ENCODE results near the gene RSPO3.
A peak's percentile ranks its signal among the peaks of the same experiment; 100 is the strongest.

Gene RSPO3

GRCh38 chr6:127164565-127164964 lies 46.1 kb downstream of the RSPO3 start:
- no peak for DNase-seq

DNA sequence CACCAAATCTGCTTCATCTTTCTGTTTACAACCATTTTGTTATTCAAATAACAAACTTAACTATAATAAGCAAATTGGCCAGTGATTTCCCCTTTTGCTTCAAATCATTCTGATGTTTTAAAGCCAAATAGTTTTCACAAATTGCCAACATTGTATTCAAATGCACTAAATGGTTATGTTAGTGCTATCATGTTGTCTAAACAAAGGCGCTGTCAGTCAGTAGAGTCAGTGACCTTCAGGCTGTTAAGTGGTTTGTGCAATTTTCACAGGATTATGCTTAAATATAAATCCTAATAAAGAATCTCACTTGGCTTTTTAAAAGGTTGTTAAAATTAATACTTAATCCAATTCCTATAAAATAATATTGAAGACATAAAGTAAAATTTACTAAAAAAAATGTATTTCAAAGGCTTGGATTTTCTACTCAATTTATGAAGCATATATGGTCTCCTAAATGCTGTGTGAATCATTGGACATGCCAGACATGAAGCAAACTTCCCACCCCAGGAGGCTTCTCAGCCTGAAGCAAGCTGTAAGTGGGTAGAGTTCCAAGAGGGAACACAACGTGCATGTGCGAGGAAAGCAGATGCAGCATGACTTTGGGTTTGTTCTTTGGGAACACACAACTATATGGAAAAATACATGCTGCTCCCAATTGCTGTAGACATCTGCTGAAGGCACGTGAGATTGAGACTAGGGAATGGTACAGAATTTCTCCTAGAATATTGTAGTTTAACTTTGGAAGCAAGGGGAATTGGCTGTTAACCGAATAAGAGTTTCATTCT lies 54.9 kb downstream of the RSPO3 start:
- no peak for DNase-seq

DNA sequence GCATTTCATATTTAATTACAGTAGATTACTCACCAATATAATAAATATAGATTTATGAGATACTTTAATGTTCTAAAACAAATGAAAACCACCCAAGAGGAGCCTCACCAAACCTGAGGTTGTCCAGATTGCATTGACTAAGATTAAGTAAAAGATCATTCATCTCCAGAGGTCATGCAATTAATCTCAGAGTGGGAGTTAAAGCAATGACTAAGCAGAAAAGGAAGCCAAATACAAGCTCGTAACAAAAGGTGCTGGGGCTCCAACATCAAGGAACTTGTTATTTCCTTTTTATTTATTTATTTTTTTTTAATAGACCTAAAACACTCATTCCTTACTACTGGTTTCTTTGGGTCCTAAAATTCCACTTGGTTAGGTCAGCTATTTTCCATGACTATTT lies 57.7 kb downstream of the RSPO3 start:
- no peak for DNase-seq

DNA sequence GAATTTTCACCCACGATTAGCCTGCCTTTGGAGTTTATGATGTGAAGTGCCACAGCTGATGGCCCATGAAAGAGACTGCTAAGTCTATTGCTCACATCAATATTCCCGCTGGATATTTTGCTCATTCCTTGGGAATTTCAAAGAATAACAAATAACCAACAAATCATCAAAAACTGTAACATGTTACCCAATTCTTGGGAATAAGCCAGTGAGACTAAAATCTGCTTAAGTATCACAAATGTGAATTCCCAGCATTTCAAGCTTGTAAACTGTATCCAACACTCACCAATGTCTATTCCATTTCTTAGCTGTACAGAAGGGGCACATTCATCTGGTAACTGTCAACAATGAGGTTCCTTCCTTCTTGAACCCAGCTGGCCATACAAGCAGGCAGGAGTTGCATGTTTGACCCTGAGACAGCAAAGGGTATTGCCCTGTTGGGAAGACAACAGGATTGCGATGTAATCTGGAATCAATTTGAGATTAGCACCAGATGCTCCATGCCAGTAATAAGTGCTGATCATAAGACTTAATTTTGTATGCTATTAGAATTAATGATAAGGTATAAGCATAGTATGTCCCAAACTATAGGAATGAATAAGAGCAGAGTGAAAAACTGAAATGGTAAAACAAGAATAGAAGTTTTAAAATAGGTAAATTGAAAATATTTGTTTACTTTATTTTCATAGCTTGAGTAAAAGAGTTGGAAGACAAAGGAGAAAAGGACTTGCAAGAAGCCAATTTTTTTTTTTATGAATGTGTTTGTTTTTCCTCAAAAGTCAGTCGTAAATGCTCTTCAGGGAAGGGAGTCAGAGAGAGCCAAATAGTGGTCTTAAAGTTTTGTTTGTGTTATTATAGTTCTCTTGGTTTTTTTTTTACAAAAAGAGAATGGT lies 58.8 kb downstream of the RSPO3 start:
- no peak for DNase-seq

DNA sequence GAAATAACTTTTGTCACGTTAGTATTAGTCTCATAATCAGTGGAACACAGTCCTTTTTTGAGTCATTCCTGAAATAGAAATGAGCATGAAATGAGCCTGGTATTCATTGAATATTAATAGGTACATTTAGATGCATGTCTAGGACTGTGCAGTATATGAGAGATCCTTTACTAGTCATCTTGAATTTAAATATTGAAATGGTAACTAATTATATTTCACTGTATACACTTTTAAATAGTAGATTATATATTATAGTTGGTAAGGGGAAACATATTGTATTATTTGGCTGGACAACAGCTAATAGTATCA lies 59.4 kb downstream of the RSPO3 start:
- no peak for DNase-seq

DNA sequence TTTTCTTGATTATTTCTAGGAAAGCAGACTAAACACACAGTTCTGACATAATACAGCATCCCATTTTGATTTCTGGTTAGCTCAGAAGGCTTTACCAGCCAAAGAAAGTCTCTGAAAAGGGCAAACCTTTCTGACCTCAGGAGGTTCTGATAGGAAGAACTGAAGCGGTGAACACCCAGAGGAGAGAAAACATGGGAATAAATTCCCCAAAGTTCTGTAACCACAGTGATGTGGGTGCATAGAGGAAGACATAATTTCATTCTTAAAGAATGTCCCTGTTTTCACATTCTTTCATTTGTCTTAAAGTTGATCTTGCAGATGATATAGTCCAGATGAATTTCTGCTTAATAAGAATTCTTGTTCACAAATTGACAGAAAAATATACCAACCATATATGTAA lies 60.3 kb downstream of the RSPO3 start:
- no peak for DNase-seq

- no peak for DNase-seq
Measured at GRCh38 chr6:127180426-127180825, 62.0 kb downstream of the RSPO3 start.

- DNase-seq: no peak
Measured at GRCh38 chr6:127182501-127182900, 64.0 kb downstream of the RSPO3 start.

- no peak for DNase-seq
Measured at GRCh38 chr6:127185437-127185995, 67.0 kb downstream of the RSPO3 start.

- peak in 1 of 2 experiments; percentile 31 for DNase-seq
Measured at GRCh38 chr6:127186889-127187288, 68.4 kb downstream of the RSPO3 start.

GRCh38 chr6:127188744-127189143 lies 70.3 kb downstream of the RSPO3 start:
- no peak for DNase-seq

DNA sequence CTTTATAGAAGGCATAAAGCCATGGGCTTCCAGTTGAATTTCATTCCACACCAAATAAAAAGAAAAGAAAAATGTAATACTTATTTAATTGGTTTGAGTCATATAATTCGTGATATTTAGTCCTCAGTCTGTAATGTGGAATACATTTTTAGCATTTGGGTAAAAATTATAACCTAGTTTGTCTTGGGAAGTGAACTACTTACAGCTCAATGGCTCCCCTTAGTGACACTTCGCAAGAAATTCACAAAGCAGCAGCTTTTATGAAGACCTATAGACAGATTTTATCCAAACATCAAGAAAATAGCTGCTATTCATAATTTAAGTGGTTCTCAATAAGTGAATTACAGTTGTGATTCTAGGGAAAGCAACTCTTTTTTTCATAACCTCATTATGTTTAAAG lies 72.1 kb downstream of the RSPO3 start:
- DNase-seq: peak in 1 of 2 experiments; percentile 25

DNA sequence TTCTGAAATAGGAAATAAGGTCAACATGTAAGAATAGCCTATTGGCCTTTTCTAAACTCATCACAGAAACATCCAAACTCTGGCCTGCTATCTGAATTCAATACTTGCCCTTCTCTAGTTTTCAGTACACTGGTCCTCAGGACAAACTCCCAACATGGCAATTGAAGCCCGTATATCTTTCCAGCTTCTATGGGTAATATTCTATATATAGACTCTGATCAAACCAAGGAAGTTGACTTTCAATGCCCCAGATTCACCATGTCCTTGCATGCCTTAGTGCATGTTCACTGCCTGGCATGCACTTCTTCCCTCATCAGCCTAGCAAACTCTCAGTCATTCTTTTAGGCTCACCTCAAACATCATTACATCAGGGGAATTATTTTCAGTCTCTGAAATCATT lies 73.2 kb downstream of the RSPO3 start:
- no peak for DNase-seq

DNA sequence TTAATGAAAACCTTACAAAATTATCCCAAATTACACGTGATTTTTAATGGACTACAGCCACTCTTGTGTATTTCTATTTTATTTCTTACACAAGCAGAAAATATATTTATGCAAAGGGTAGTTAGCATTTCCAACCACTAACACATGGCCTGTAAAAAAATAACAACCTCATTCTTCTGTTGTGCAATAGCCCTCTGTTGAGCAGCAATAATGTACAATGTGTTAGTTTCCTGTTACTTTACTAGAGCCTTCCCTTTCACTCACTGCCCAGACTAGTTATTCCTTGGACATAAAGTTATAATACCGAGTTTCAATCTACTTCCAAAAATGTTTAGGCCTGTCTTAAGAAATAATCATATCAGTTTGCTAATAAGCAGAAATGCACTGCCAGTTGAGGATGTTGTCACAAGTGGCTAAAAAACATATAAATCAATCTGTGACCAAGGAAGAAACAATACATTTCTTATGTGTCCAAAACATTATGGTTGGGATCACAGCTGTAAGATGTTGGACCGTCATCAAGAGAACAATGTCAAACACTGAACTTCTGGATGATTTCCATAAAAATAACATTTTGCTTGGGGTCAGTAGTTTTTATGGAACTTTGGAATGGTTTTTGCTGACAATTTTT lies 74.6 kb downstream of the RSPO3 start:
- no peak for DNase-seq

GRCh38 chr6:127195833-127196232 lies 77.4 kb downstream of the RSPO3 start:
- DNase-seq: no peak

- no peak for DNase-seq
Measured at GRCh38 chr6:127198549-127198948, 80.1 kb downstream of the RSPO3 start.

DNA sequence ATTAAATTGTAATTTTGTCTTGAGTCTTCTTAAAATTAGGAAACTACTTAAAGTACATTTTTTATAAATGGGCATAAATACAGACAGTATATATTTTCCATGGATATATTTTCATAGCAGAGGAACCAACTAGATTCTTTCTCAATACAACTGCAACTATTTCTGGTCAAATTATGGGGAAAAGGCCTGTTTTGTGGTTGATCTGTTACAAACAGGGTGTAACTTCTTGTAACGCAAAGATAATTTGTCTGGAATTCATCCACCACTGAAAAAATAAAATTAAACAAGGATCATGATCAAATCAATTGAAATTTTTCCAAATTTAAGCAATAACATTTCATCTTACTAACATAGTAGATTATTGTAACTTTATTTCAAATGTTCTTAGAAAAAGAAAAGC lies 81.0 kb downstream of the RSPO3 start:
- DNase-seq: no peak

DNA sequence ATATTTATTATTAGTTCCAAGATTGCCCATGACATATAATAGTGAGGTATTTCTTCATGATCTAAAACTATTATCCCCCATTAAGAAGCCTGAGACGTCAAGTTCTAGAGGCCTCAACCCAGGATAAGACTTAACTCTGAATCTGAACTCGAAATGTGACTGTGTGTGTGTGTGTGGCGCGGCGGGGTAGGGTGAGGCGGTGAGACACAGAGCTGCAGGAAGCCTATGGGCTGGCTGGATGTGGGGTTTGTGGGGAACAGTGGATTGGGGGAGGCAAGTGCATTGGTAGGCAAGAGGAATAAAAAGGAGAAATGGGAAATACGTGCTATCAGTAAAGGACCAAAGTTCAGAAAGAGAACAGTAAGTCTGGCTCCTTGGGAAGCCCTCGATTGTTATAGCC lies 81.6 kb downstream of the RSPO3 start:
- no peak for DNase-seq

DNA sequence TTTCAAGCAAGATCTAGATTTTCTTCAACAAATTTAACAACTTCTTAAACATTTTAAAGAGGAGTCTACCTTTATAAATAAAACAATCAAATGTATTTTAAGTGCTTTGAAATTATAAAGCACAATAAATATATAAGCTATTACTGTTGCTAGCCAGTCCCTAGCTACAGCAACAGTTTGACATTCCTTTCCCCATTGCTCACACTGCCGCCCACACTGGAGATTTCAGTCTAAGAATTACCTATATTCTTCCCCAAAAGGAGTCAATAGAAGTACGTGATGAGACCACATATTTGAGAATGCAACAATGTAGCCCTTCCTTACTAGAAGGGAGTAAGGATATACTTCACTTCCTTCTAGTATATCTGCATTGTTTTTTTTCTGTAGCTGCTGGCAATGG lies 82.8 kb downstream of the RSPO3 start:
- DNase-seq: no peak

DNA sequence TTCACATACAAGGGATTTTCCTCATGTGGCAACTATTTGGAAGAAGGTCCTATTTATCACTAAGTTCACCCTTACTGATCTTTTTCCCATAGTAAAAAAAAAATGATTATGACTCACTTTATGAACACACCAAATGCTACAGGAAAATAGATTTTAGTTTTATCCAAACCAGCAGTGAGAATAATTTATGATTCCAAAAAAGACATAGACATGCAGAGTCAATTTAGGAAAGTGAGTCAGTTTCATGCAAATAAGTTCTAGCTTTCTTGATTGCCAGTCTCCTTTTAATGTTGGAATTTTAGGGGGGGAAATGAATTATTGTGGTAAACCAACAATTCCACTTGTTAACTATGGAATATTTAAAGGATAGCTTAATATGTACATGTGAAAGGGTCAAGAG lies 84.2 kb downstream of the RSPO3 start:
- DNase-seq: no peak

DNA sequence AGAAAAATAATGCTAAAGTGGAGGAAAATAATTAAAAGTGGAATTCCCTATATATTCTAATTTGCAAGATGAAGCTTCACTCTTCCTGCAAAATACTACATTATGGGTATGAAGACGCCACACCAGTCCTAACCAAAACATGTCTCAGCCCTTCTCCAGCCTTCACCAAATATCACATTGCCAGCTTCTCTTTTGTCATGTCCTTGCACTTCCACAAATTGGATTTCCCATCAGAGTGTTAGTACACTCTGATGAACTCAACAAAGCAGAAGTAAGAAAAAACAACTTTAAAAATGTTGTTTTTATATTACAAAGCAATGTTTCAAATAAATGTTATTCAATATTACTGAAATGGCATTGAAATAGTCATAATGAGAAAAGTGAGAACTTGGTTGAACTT lies 85.8 kb downstream of the RSPO3 start:
- DNase-seq: no peak

DNA sequence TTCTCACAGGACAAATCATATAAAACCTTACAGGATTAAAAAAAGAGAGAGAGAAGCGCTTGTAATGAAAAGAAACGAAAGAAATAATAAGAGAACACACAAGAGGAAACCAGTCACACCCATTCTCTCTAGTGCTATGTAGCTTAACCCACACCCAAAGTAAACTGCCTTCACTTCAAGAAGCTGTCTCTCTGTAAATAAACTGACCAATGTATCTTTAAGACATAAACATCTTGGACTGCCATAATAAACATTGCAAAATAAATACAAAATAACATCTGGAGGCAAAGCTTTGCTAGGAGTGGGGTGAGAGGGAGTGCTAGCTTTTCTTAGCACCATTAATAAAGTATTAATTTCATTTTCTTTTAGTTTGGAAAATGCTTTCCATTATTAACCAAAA lies 86.6 kb downstream of the RSPO3 start:
- DNase-seq: no peak

GRCh38 chr6:127206531-127207095 lies 88.1 kb downstream of the RSPO3 start:
- DNase-seq: no peak
